Stimulated activated CD4-positive, alpha-beta T cell treated with anti-CD3 and anti-CD28 coated beads, TNF-alpha, amount 100 ng/mL, for 48 hours (primary cell): ENCODE results near the gene IL32.
A peak's percentile ranks its signal among the peaks of the same experiment; 100 is the strongest.

Experiments used
- DNase-seq, 3 donors: peaks; one replicate each; pipeline ENCODE4 v3.0.0-alpha.2; 2020; ENCODE audit warnings: low read depth in 3 of 3

The IL32 gene, protein sequence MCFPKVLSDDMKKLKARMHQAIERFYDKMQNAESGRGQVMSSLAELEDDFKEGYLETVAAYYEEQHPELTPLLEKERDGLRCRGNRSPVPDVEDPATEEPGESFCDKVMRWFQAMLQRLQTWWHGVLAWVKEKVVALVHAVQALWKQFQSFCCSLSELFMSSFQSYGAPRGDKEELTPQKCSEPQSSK

DNA sequence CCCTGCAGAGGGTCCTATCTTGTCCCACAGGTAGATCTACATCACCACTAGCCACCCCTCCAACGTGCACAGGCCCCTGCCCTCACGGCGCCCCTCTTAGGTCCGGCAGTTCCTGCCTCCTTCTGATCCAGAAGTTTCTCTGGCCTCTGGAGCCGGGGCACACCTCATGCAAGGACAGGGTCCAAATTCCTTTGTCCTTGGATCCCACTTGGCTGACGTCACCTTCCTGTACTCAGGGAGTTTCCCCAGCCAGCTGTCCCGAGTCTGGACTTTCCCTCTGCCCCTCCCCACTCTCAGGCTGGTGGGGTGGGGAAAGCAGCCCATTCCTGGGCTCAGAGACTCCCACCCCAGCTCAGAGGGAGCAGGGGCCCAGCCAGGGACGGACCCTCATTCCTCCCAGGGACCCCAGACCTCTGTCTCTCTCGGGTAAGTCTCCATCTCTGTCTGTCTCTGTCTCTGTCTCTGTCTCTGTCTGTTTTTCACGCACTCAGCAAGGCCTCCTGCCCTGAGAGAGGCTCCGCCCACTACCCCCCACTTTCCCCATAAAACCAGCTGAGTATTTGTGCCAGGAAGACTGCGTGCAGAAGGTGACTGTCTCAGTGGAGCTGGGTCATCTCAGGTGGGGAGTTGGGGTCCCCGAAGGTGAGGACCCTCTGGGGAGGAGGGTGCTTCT is at the start of gene IL32:
Gene IL32 (plus strand): TSS at position 572 of the 673 bp plus-strand sequence. CDS start 172 bp downstream, outside the sequence.
- peak; percentile 52 to 64 (median 55) for DNase-seq

DNA sequence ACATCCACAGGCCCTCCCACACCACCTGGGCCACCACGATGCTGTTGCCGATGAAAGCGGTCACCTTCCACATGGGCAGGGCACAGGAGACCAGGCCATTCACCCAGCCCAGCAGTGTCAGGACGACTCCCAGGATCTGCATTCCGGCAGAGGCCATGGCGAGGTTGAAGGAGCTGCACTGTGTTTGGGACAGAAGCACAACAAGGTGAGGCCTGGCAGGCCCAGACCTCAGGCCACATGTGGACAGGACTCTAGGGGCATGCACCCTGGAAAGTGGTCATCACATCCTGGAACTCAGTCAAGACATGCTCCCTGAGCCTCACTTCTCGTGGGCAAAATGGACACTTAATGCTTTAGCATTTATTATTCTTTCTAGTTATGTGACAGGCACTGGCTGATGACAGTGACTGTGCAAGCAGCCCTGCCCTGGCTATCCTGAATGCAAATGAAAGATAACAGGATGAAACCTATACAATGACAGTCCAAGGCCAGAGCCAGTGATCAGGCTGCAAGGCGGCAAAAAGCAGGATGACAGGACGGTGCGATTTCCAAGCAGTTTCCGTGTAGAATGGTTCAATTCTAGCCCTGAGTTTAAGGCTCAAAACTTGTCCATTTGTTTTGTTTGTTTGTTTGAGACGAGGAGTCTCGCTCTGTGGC is 49.4 kb upstream of the IL32 start:
- DNase-seq, result no peak

DNA sequence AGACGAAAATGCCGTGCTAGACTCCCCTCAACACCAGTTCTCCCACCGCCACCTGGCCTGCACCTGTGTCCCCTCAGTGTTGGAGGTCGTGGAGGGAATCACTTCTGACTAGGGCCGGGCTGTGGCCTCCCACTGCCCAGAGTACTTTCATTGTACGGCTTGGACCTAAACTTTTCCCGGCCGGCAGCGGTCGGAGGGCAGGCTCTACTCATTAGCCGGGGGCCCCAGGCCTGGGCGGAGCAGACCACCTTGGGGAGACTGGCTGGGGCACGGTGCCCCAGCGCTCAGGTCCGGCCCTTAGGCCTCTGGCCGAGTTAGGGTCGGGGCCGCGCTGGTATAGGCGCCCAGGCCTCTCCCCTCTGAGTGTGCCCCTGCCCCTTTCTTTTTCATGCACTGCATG is 48.1 kb upstream of the IL32 start:
- no peak for DNase-seq

DNA sequence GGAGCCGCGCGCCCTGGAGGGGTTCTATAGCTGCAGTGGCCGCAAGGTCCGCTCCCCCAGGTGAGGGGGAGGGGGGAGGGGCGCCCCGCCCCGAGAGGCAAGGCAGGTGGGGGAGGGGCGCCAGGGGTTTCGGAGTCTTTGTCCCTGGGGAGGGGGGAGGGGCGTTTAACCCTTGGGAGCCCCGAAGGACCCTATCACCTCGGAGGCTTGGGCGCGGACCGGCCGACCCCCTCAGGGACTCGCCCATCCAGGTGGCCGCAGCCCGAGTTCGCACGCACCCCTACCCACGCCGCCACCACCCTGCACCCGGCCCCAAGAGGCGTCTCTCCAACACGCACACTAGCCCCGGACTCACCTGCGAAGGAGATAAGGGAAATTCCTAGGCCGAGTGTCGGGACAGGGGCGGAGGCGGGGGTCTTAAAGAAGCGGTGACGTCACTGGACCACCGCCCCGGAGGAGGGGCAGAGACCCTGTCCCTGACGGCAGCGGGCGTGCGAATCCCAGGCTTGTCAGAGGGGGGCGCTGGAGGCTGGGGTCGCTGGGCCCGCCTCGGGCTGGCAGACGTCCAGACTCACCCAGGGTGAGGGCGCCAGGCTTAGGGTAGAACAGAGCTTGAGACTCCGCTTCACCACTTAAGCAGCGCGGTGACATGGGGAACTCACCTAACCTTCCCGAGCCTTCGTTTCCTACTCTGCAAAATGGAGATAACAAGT is 47.5 kb upstream of the IL32 start, which contains the start of gene CLDN6:
Gene CLDN6 (minus strand): TSS at position 390 of the 713 bp plus-strand sequence. CDS start 2,162 bp downstream, outside the sequence.
- DNase-seq, result peak in 1 of 3 donors; percentile 21

DNA sequence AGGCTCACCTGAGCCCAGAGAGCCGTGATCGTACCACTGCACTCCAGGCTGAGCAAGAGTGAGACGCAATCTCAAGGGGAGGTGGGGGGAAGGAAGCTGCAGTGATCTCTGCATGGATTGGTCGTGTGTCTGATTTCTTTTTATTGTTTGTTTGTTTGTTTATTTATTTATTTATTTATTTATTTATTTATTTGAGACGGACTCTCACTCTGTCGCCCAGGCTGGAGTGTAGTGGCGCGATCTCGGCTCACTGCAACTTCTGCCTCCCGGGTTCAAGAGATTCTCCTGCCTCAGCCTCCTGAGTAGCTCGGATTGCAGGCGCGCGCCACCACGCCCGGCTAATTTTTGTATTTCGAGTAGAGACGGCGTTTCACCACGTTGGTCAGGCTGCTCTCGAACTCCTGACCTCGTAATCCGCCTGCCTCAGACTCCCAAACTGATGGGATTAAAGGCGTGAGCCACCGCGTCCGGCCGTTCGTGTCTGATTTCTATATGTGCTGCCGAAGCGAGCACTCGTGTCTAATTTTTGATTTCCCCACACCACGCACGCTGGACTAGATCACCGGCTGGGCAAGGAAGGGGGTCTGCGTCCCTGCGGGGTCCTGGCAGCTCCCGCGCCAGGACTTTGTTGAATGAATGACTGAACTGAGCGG is 45.7 kb upstream of the IL32 start:
- no peak for DNase-seq

DNA sequence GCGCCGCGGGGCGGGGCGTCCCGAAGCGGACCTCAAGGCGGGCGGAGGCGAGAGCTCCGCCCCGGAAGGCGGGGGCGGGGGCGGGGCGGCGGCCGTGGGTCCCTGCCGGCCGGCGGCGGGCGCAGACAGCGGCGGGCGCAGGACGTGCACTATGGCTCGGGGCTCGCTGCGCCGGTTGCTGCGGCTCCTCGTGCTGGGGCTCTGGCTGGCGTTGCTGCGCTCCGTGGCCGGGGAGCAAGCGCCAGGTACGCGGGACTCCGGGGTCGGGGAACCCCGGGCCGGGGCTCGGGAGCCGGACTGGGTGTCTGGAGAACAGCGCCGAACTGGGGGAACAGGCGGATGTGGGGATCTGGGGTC is 45.2 kb upstream of the IL32 start, which contains the start of gene TNFRSF12A:
Gene TNFRSF12A (plus strand): TSS at position 122 of the 357 bp plus-strand sequence. CDS start 30 bp downstream, at position 152.
- DNase-seq, result peak in 1 of 3 donors; percentile 38

DNA sequence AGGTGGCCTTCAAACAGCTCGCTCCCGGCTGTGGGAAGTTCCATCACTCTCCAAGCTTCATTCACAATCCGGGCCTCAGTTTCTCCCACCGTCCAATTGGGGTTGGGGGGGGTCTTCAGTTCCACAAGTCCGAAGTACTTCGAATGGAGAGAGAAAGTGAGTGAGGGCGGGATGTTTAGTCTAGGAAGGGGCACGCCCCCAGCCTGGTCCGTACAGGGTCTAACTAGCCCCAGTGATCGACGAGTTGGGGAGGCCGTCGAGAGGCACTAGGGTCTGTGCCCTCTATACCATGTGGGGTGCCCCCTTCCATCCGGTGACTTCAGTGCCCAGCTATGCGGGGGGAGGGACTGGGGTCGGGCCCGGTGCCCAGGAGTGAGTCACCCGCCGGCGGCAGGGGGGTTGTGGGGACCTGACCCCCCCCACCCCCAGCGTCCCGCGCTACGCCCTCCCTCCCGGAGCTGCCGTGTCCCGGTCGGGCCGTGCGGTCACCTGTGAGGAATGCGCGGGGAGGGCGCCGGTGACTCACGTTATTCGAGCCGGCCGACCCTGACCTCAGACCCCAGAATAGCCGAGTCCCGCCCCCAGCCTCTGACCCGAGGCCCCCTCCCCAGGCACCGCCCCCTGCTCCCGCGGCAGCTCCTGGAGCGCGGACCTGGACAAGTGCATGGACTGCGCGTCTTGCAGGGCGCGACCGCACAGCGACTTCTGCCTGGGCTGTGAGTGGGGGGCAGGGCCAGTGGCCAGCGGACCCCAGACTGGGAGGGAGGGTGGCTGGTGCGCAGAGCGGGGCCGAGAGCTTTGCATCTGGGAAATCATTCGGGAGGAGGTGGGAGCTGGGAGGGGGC is 44.6 kb upstream of the IL32 start:
- DNase-seq, result peak in 1 of 3 donors; percentile 22

DNA sequence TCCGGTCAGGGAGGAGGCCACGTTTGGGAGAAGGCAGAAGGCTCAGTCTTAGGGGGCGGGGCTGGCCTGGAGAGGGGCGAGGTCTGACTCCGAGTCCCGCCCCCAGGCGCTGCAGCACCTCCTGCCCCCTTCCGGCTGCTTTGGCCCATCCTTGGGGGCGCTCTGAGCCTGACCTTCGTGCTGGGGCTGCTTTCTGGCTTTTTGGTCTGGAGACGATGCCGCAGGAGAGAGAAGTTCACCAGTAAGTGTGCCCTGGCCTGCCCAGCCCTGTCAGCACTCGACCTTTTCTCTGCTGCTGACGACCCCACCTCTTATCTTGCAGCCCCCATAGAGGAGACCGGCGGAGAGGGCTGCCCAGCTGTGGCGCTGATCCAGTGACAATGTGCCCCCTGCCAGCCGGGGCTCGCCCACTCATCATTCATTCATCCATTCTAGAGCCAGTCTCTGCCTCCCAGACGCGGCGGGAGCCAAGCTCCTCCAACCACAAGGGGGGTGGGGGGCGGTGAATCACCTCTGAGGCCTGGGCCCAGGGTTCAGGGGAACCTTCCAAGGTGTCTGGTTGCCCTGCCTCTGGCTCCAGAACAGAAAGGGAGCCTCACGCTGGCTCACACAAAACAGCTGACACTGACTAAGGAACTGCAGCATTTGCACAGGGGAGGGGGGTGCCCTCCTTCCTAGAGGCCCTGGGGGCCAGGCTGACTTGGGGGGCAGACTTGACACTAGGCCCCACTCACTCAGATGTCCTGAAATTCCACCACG is 43.8 kb upstream of the IL32 start:
- peak; percentile 76 to 91 (median 88) for DNase-seq

DNA sequence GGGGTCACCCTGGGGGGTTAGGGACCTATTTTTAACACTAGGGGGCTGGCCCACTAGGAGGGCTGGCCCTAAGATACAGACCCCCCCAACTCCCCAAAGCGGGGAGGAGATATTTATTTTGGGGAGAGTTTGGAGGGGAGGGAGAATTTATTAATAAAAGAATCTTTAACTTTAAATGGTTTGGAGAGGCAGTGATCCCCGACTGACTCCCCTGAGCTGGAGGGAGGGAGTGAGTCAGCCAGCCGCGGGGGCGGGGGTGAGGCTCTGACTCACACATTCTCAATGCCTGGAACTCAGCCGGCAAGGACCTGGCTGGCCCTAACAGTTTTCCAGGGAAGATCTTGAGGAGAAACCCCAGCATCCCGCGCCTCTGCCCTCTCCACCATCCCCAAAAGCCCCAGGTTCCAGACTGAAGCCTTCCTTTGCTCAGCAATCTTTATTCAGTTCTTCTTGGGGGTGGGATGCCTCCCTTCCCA is 43.2 kb upstream of the IL32 start:
- DNase-seq, result peak; percentile 72 to 92 (median 86)

DNA sequence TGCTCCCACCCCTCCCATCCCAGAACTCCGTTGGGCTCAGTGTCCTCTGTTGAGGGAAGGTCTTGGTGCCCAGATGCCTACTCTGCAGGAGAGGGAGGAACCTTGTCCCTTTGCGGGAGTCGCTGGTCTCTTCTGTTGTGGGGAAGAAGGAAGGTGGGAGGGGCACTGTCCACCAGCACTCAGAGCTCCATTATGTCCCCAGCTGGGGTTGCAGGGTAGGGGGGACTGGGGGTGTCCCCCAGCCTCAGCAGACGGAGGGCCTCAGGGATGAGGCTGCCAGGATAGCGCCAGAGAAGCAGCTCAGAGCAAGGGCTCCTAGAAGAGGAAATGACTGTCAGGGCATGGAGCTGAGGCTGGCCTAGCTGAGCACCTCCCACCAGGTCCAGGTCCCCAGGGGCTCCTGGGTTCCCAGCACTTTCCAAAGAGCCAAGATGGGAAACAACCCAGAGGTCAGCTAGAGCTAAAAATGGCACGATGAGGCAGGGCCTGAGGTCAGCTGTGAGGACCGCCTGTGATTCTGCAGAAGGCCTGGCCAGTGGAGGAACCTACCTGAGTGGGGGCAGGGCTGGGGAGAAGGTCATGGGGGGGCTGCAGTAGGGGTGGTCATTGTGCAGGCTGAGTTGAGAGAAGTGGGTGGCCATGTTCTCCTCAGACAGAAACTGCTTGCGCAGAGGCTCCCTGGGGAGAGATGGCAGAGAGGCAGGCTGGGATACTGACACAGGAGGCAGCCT is 42.6 kb upstream of the IL32 start:
- DNase-seq, result no peak

DNA sequence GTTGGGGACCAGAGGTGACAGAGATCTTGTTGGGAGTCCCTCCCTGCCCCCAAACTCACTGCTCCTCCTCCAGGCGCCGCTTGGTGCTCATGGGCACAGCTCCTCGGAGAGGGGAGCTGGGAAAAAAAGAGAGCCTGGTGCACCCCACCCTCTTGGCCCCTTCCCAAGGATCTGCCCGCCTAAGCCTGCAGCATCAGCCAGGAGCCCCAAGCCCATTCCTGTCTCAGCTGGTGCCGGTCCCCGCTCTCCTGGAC is 42.1 kb upstream of the IL32 start:
- DNase-seq, result no peak

DNA sequence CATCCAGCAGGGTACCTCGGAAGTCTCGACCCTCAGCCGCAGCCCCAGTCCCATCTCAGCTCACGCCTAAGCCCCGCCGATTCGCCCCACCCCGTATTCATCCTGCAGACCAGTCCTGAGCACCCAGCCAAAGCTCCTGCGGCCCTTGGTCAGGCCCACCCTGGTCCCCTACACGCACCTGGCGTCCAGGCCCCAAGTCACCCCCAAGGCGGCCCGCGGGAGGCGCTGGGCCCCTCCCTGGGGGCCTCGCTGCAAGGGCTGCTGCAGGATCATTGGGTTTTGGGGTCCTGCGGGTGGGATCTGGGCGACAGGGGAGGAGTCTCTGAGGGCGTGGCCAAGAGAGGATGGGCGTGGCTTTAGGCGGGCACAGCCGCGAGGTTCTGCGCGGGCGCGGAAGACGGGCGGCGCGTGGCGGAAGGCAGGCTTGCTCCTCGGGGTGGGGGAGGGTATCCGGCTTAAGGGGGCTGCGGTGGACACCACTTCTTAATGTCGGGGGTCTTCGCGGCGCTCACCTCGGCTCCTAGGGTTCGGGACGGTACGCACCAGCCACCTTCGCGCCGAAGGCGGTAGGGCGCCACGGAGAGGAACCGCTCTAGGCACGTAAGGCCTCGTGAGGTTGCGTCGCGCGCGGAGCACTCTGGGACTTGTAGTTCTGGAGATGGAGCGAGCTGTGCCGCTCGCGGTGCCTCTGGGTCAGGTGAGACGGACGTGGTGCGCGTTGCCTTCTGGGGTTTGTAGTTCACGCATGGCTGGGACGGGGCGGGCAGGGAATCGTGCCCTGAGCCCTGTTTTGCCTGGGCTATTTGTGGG is 41.6 kb upstream of the IL32 start, which contains the start of the genes HCFC1R1 and THOC6:
Gene HCFC1R1 (minus strand): TSS at position 274 of the 810 bp plus-strand sequence. CDS start 1 bp downstream, at position 273.
Gene THOC6 (plus strand): TSS at position 367 of the 810 bp plus-strand sequence. CDS start 292 bp downstream, at position 659.
- peak; percentile 92 to 93 (median 92) for DNase-seq

DNA sequence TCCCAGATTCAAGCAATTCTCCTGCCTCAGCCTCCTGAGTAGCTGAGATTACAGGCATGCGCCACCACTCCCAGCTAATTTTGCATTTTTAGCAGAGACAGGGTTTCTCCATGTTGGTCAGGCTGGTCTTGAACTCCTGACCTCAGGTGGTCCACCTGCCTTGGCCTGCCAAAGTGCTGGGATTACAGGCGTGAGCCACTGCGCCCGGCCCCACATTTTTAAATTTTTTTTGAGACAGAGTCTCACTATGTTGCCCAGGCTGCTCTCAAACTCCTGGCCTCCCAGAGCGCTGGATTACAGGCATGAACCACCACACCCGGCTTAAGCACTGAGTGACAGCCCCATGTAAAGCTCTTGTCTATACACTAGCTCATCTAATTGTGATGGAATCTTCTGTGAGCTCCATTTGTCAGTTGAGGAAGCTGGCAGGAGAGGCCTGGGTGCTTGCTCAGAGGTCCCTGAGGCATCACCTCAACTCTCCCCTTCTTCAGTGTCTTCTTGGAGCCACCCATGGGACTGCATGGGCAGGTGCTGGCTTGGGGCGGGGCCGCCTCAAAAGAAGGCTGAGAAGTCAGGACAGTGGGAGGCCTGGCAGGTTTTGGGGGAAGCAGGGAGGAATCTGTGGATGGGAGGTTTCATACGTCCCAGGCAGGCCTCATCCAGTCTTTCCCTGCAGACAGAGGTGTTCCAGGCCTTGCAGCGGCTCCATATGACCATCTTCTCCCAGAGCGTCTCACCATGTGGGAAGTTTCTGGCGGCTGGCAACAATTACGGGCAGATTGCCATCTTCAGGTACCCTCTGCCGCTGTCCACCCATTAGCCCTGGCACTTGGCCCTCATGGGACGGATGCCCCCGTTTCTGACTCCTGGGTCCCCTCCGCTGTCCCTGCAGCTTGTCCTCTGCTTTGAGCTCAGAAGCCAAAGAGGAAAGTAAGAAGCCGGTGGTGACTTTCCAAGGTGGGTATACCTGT is 40.1 kb upstream of the IL32 start:
- DNase-seq, result no peak

DNA sequence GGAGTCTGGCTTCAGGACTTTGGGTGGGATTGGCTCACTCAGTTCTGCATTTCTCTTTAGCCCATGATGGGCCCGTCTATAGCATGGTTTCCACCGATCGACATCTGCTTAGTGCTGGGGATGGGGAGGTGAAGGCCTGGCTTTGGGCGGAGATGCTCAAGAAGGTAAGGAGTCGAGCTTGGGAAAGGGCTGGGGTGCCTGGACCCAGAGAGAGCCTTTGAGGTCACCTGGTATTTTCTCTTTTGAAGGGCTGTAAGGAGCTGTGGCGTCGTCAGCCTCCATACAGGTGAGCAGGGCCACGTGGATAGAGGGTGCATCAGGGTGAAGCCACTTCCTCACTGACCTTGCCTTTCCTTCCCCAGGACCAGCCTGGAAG is 39.4 kb upstream of the IL32 start:
- no peak for DNase-seq

DNA sequence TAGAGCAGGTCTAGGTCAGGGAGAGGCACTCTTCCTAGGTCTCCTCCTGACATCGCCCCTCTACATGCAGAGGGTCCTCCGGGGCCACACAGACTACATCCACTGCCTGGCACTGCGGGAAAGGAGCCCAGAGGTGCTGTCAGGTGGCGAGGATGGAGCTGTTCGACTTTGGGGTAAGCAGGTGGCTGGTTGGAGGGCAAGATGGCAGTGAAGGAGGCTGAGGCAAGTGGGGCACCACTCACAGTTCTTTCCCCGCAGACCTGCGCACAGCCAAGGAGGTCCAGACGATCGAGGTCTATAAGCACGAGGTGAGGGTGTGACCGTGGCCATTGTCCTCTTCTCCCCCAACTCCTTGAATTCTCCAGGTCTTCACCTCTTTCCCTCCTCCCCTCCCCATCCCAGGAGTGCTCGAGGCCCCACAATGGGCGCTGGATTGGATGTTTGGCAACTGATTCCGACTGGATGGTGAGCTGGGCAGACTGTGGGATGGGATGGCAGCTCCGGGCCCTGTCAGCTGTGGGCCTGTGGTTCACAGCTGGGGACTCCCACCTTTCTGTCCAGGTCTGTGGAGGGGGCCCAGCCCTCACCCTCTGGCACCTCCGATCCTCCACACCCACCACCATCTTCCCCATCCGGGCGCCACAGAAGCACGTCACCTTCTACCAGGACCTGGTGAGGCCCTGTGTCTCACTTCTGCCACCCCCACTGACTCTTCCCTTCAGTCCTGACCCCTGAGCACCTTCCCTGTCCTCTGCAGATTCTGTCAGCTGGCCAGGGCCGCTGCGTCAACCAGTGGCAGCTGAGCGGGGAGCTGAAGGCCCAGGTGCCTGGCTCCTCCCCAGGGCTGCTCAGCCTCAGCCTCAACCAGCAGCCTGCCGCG is 38.6 kb upstream of the IL32 start:
- DNase-seq, result no peak

DNA sequence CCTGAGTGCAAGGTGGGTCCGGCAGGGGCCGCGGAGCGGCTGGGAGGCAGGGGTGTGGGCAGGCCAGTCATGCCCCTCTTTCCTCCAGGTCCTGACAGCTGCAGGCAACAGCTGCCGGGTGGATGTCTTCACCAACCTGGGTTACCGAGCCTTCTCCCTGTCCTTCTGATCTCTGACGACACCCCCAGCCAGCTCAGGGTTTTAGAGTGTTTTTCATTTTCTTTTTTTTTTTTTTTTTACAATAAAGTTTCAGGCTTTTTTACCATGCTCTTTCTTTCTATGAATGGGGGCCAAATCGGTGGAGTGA is 38.0 kb upstream of the IL32 start:
- DNase-seq, result no peak
